ENCODE measurements around the gene KBTBD12. TPM values are rescaled to one million over a fixed set of nuclear protein-coding genes. Genes with fewer than 3 reads are reported as not detected.

Gene KBTBD12
- total and polyA plus RNA-seq, 8 donors: 0.60 to 2.5 (median 1.3) TPM

- DNase-seq (peak in 1 of 4 donors; percentile 14), ATAC-seq (no peak)
- H3K36me3 ChIP-seq: no peaks in the 10 kb centered on the region
- no peaks in the 10 kb centered on the region for H3K27me3 ChIP-seq
- intact Hi-C loops (cut with DNase I): no loop called here
- H3K27ac ChIP-seq: no peak overlapping the region
- no peaks in the 10 kb centered on the region for H3K9me3 ChIP-seq
- TF ChIP-seq, protein P1, sequence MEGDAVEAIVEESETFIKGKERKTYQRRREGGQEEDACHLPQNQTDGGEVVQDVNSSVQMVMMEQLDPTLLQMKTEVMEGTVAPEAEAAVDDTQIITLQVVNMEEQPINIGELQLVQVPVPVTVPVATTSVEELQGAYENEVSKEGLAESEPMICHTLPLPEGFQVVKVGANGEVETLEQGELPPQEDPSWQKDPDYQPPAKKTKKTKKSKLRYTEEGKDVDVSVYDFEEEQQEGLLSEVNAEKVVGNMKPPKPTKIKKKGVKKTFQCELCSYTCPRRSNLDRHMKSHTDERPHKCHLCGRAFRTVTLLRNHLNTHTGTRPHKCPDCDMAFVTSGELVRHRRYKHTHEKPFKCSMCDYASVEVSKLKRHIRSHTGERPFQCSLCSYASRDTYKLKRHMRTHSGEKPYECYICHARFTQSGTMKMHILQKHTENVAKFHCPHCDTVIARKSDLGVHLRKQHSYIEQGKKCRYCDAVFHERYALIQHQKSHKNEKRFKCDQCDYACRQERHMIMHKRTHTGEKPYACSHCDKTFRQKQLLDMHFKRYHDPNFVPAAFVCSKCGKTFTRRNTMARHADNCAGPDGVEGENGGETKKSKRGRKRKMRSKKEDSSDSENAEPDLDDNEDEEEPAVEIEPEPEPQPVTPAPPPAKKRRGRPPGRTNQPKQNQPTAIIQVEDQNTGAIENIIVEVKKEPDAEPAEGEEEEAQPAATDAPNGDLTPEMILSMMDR (IDR thresholded peaks at IDR 0.05): no peak
- H3K4me1 ChIP-seq: no peaks in the 10 kb centered on the region
- H3K4me3 ChIP-seq: no peak overlapping the region
Observed at GRCh38 chr3:127984241-127984975, 69.4 kb downstream of the KBTBD12 start.

DNA sequence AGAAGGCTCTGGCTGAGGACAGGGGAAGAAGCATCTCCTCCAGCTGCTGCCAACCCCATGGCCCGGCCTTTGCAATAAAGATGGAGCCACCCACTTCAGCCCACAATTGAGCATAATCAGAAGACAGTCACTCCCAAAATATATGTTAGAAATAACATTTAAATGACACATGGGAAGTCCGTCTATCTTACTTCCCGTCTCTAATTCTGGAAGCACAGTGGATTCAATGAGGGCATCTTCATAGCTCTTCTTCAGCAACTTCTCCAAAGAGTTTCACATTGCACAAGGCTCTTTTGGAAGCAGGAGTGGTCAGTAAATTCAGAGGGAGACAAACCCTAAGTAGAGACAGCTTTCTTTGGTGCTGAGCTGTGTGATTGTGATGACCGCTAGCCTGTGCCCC is 70.2 kb downstream of the KBTBD12 start:
- Histone ChIP-seq H3K9me3 (no peaks in the 10 kb centered on the region), H3K27ac (no peak overlapping the region), H3K27me3 (no peaks in the 10 kb centered on the region), H3K4me3 (no peak overlapping the region), H3K36me3 (no peaks in the 10 kb centered on the region), H3K4me1 (no peaks in the 10 kb centered on the region)
- ATAC-seq (no peak), DNase-seq (no peak)
- intact Hi-C loops (cut with DNase I): no loop called here
- TF ChIP-seq, protein P1 (IDR thresholded peaks at IDR 0.05): no peak

DNA sequence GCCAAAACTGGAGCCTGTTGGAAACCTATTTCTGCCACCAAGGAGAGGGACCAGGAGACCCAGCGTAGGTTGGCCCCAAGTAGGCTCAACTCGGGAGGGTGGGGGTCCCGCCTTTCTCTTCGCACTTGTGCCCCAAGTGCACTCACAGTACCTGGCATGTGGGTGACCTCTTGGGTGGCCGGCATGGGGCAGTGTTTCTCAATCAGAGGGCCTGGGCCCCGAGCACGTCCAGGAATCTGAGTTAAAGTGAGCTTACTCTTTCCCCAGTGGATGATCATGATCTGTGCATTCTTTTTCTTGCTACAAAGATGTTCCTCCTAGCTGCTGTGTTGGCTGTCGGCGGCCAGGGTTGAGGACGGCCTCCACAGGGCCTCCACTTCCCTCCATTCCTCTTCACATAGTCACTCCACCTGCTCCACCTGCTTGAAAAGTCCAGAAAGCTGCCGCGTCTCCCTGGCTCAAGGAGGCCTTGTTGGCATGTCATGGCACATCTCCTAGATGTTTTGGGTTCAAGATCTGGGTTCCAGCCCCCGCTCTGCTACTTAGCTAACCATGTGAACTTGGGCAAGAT is 70.7 kb downstream of the KBTBD12 start:
- no peak overlapping the region for H3K27ac ChIP-seq
- no peaks in the 10 kb centered on the region for H3K4me1 ChIP-seq
- no peaks in the 10 kb centered on the region for H3K9me3 ChIP-seq
- TF ChIP-seq, protein P1 (IDR thresholded peaks at IDR 0.05): no peak
- no peaks in the 10 kb centered on the region for H3K36me3 ChIP-seq
- H3K27me3 ChIP-seq: no peaks in the 10 kb centered on the region
- DNase-seq (peak in 1 of 4 donors; percentile 59), ATAC-seq (no peak)
- intact Hi-C loops (cut with DNase I): no loop called here
- H3K4me3 ChIP-seq: no peak overlapping the region

- TF ChIP-seq, protein P1 (IDR thresholded peaks at IDR 0.05): no peak
- ATAC-seq: no peak
- intact Hi-C loops (cut with DNase I): no loop called here
- Histone ChIP-seq H3K4me1 (no peaks in the 10 kb centered on the region), H3K9me3 (no peaks in the 10 kb centered on the region), H3K27me3 (no peaks in the 10 kb centered on the region), H3K27ac (no peak overlapping the region), H3K36me3 (no peaks in the 10 kb centered on the region), H3K4me3 (no peak overlapping the region)
- DNase-seq: peak in 1 of 4 donors; percentile 32
Observed at GRCh38 chr3:127986803-127987202, 71.8 kb downstream of the KBTBD12 start.

DNA sequence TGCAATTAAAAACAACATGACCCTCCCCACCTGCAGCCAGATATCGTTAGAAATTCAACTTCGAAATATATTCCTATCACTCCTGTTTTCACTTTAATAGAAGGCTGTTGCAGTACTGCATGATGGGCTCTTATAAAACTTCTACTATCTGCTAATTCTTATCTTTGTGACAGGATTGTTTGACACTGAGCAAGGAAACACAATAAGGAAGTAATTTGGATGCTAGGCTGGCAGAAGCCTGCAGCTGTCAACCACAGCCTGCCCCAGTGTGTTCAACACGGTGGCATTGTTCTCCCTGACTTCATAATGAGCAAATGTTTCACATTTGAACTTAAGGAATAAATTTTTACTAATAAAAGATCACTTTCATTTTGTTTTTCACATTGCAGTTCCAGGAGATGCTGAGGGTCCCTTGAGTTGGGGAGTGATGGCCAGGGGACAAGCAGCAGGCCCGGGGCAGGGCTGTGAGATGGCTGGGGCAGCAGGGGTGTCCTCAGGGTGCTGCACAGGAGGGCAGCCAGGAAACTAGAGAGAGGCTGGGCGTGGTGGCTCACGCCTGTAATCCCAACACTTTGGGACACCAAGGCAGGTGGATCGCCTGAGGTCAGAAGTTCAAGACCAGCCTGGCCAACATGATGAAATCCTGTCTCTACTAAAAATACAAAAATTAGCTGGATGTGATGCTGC is 72.4 kb downstream of the KBTBD12 start:
- H3K9me3 ChIP-seq: no peaks in the 10 kb centered on the region
- H3K4me3 ChIP-seq: no peak overlapping the region
- ATAC-seq: no peak
- DNase-seq: peak in 1 of 4 donors; percentile 37
- H3K27me3 ChIP-seq: no peaks in the 10 kb centered on the region
- no peaks in the 10 kb centered on the region for H3K36me3 ChIP-seq
- no peaks in the 10 kb centered on the region for H3K4me1 ChIP-seq
- intact Hi-C loops (cut with DNase I): no loop called here
- no peak overlapping the region for H3K27ac ChIP-seq
- TF ChIP-seq, protein P1 (IDR thresholded peaks at IDR 0.05): no peak
